ENCODE measurements around the gene OXTR. TPM values are rescaled to one million over a fixed set of nuclear protein-coding genes. Genes with fewer than 3 reads are reported as not detected.

The OXTR gene
- total RNA-seq, 1 donor: 2.5 TPM

DNA sequence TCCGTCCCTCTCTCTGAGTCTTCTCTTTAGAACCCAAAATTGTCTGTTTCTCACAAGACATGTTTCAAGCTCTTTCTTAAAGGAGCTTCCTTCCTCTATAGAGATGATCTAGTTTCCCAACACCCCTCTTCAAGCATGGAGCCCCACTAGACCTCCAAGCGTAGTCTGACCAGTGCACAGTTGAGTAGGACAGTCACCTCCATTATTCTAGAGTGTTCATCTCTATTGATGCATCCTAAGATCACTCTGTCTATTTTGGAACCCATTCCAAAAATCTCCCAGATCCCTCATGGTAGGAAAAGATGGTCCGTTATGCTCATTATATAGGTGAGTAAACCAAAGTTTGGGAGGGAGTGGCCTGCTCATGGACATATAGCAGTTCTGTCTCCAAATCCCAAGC, 39.9 kb downstream of the OXTR start:
- Histone ChIP-seq H3K27ac (ENCODE audit: low read depth, low read length) (no peak overlapping the region), H3K4me3 (ENCODE audit: insufficient read depth, low read length) (no peak overlapping the region)
- TF ChIP-seq, protein P1, sequence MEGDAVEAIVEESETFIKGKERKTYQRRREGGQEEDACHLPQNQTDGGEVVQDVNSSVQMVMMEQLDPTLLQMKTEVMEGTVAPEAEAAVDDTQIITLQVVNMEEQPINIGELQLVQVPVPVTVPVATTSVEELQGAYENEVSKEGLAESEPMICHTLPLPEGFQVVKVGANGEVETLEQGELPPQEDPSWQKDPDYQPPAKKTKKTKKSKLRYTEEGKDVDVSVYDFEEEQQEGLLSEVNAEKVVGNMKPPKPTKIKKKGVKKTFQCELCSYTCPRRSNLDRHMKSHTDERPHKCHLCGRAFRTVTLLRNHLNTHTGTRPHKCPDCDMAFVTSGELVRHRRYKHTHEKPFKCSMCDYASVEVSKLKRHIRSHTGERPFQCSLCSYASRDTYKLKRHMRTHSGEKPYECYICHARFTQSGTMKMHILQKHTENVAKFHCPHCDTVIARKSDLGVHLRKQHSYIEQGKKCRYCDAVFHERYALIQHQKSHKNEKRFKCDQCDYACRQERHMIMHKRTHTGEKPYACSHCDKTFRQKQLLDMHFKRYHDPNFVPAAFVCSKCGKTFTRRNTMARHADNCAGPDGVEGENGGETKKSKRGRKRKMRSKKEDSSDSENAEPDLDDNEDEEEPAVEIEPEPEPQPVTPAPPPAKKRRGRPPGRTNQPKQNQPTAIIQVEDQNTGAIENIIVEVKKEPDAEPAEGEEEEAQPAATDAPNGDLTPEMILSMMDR (IDR thresholded peaks at IDR 0.05; ENCODE audit: extremely low read depth, low read depth, low read length): no peak

DNA sequence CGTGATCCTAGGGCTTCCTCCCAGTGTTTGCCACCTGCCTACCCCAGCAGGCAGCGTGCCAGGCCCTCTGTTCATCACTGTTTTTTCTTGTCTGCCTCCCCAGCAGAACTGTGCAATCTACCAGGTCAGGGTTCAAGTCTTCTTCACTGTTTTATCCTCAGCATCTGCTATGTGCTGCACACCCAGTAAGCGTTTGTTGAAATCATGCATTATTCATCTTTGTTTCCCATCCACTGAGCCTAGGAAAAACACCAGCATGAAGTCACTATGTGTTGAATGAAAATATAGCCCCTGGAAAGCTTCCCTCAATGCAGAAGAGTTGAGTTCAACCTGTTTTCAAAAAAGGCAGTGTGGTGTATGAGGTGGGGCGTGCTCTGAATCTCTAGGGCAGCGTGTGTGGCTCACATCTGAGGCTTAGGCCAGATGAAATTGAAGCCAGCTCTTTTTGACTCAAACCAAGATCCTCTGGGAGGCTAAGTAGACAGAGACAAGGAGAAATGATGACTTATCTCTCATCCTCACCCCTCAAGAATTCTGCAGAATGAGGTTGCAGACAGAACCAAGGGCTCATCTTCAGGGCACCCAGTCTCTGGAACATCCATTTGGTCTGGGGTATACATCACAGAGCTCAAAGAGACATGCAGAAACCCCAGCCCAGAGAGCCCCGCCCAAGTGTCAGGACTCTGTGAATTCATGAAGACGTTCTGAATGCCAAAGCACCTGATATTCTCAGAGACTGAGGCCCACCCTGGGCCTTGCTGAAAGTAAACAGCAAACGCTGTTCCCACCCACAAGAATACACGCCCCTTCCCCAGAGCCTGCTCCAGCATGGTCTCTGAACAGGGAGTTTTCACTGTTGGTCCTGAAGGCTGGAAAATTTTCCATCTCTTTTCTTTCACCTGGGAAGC, 41.6 kb downstream of the OXTR start:
- Histone ChIP-seq H3K4me3 (ENCODE audit: insufficient read depth, low read length) (no peak overlapping the region), H2AFZ (ENCODE audit: low read length) (no peak overlapping the region), H3K27me3 (ENCODE audit: insufficient read depth, low read length) (no peaks in the 10 kb centered on the region), H3K4me1 (ENCODE audit: insufficient read depth, low read length) (peaks cover 10% of the 10 kb centered on the region), H4K20me1 (ENCODE audit: insufficient read depth, low read length) (no peaks in the 10 kb centered on the region), H3K27ac (ENCODE audit: low read depth, low read length) (no peak overlapping the region), H3K4me2 (ENCODE audit: insufficient read depth, low read length) (no peak overlapping the region), H3K79me2 (ENCODE audit: insufficient read depth, low read length) (no peaks in the 10 kb centered on the region), H3K9me3 (ENCODE audit: low read depth, low read length) (no peaks in the 10 kb centered on the region), H3K36me3 (ENCODE audit: insufficient read depth, low read length) (no peaks in the 10 kb centered on the region)
- DNase-seq (ENCODE audit: insufficient read length, low spot score, missing footprints): peak; percentile 81
- TF ChIP-seq, protein P1 (IDR thresholded peaks at IDR 0.05; ENCODE audit: extremely low read depth, low read depth, low read length): no peak

More for the DNA sequence above, 39.9 kb downstream of the OXTR start:
- H3K9me3 ChIP-seq (ENCODE audit: low read depth, low read length): no peaks in the 10 kb centered on the region
- H3K79me2 ChIP-seq (ENCODE audit: insufficient read depth, low read length): no peaks in the 10 kb centered on the region
- peaks cover 10% of the 10 kb centered on the region for H3K4me1 ChIP-seq (ENCODE audit: insufficient read depth, low read length)
- H4K20me1 ChIP-seq (ENCODE audit: insufficient read depth, low read length): no peaks in the 10 kb centered on the region
- no peak overlapping the region for H3K4me2 ChIP-seq (ENCODE audit: insufficient read depth, low read length)
- no peaks in the 10 kb centered on the region for H3K36me3 ChIP-seq (ENCODE audit: insufficient read depth, low read length)
- no peak overlapping the region for H2AFZ ChIP-seq (ENCODE audit: low read length)
- no peaks in the 10 kb centered on the region for H3K27me3 ChIP-seq (ENCODE audit: insufficient read depth, low read length)
- DNase-seq (ENCODE audit: insufficient read length, low spot score, missing footprints): no peak

DNA sequence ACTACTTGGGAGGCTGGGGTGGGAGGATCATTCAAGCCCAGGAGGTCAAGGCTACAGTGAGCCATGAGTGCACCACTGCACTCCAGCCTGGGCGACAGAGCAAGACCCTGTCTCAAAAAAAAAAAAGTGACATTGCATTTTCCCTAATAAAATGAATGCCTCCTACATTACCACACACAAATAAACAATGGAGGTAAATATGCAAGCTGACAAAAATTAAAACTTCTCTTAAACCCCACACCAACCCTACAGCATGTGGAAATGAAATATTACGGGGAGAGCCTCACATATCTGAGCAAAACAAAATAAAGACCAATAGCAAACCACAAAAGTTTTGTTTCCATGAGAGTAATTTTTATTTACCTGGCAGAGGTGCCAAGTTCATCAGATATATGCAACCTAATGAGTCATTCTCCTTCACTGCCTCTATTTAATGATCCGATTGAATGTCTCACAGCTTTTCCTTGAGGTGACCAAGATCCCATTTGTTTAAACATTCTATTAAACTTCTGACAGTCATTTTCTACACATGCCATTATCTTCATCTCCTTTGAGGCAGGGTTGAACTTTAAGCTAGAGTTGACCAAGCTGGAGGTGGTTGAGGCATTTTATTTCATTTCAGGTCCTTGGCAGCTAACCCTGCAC, 45.2 kb downstream of the OXTR start:
- Histone ChIP-seq H3K4me3 (ENCODE audit: insufficient read depth, low read length) (no peak overlapping the region), H4K20me1 (ENCODE audit: insufficient read depth, low read length) (no peaks in the 10 kb centered on the region), H3K4me1 (ENCODE audit: insufficient read depth, low read length) (peaks cover 10% of the 10 kb centered on the region), H3K27ac (ENCODE audit: low read depth, low read length) (no peak overlapping the region), H3K79me2 (ENCODE audit: insufficient read depth, low read length) (no peaks in the 10 kb centered on the region), H3K9me3 (ENCODE audit: low read depth, low read length) (no peaks in the 10 kb centered on the region), H3K36me3 (ENCODE audit: insufficient read depth, low read length) (no peaks in the 10 kb centered on the region), H3K27me3 (ENCODE audit: insufficient read depth, low read length) (no peaks in the 10 kb centered on the region), H2AFZ (ENCODE audit: low read length) (no peak overlapping the region), H3K4me2 (ENCODE audit: insufficient read depth, low read length) (no peak overlapping the region)
- TF ChIP-seq, protein P1 (IDR thresholded peaks at IDR 0.05; ENCODE audit: extremely low read depth, low read depth, low read length): no peak
- no peak for DNase-seq (ENCODE audit: insufficient read length, low spot score, missing footprints)

DNA sequence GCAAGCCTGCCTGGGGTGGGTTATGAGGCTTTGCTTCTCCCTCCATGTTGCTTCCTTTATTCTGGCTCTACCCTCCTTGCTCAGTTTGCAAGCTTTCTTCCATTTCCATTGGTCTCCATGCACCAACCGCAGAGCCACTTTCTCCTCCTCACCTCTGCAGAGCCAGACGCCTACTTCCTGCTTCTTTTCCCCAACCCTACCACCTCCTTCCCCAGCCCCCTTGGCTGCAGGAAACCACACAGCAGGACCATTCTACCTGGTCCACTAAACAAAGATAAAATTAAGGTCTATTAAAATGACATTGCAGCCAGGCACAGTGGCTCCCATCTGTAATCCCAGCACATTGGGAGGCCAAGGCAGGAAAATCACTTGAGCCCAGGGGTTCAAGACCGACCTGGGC, 45.8 kb downstream of the OXTR start:
- DNase-seq (ENCODE audit: insufficient read length, low spot score, missing footprints): peak; percentile 13
- Histone ChIP-seq H3K79me2 (ENCODE audit: insufficient read depth, low read length) (no peaks in the 10 kb centered on the region), H4K20me1 (ENCODE audit: insufficient read depth, low read length) (no peaks in the 10 kb centered on the region)

More for the DNA sequence above, 45.8 kb downstream of the OXTR start:
- H3K4me2 ChIP-seq (ENCODE audit: insufficient read depth, low read length): no peak overlapping the region
- H2AFZ ChIP-seq (ENCODE audit: low read length): no peak overlapping the region
- no peaks in the 10 kb centered on the region for H3K9me3 ChIP-seq (ENCODE audit: low read depth, low read length)
- H3K27ac ChIP-seq (ENCODE audit: low read depth, low read length): no peak overlapping the region
- H3K4me3 ChIP-seq (ENCODE audit: insufficient read depth, low read length): no peak overlapping the region
- H3K4me1 ChIP-seq (ENCODE audit: insufficient read depth, low read length): peaks cover 10% of the 10 kb centered on the region
- TF ChIP-seq, protein P1 (IDR thresholded peaks at IDR 0.05; ENCODE audit: extremely low read depth, low read depth, low read length): no peak
- no peaks in the 10 kb centered on the region for H3K27me3 ChIP-seq (ENCODE audit: insufficient read depth, low read length)
- no peaks in the 10 kb centered on the region for H3K36me3 ChIP-seq (ENCODE audit: insufficient read depth, low read length)

Data from osteoblast (primary cell).